ENCODE data around the gene TMEM11. TPM values are rescaled to one million over a fixed set of nuclear protein-coding genes. Genes with fewer than 3 reads are reported as not detected.

The TMEM11 gene
- total RNA-seq, 1 donor from 2014 or later: 17.3 TPM

GRCh38 chr17:21223086-21223485, 9.1 kb upstream of the TMEM11 start:
- DNase-seq (ENCODE audit: low spot score): no peak
- Mint-ChIP-seq H3K4me1 (no peaks in the 10 kb centered on the region), H3K9me3 (peaks cover 5% of the 10 kb centered on the region), H3K4me3 (no peak overlapping the region), H3K36me3 (peaks cover 9% of the 10 kb centered on the region), H3K27ac (no peak overlapping the region), H3K27me3 (ENCODE audit: insufficient read depth, low read depth) (peaks cover 2% of the 10 kb centered on the region)
- H3F3A ChIP-seq (ENCODE audit: low read depth): no peaks in the 10 kb centered on the region
- H3K4me2 ChIP-seq: no peak overlapping the region
- no peak for TF ChIP-seq EZH2 (IDR thresholded peaks at IDR 0.05)
- no peak for TF ChIP-seq CTCF (IDR thresholded peaks at IDR 0.05)
- no peak for TF ChIP-seq EZH2phosphoT487 (IDR thresholded peaks at IDR 0.05)
- no peaks in the 10 kb centered on the region for H3K9me3 ChIP-seq (ENCODE audit: low read depth)
- no peaks in the 10 kb centered on the region for H3K36me3 ChIP-seq
- no peak overlapping the region for H3K9ac ChIP-seq
- H4K20me1 ChIP-seq (ENCODE audit: low read depth): no peaks in the 10 kb centered on the region
- no peaks in the 10 kb centered on the region for H3K27me3 ChIP-seq
- no peak overlapping the region for H3K4me3 ChIP-seq
- no peaks in the 10 kb centered on the region for H3K4me1 ChIP-seq
- no peak overlapping the region for H2AFZ ChIP-seq (replicated peaks)
- H3K27ac ChIP-seq: no peak overlapping the region
- no peaks in the 10 kb centered on the region for H3K79me2 ChIP-seq (ENCODE audit: low read depth)

DNA sequence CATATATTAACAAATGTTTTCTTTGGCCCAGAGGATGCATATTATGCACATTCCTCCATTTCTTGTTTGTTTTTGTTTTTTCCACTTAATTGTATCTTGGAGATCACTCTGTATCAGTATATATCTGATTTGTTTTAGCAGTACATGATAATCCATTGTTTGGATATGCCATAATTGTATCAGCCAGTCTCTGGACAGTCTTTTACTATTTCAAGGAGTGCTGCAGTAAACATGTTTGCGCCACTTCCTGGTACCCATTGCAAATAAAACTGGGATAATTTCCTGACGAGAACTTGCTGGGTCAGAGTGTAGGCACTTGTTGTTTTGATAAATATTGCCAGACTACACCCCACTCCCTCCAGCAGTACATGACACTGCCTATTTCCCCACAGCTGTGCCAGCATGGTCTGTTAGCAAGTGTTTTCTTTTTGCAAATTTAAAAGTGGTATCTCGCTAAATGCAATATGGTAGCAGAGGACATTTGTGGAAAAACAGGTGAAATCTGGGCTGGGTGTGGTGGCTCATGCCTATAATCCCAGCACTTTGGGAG, 4.9 kb upstream of the TMEM11 start:
- H3K9ac ChIP-seq: no peak overlapping the region
- no peak overlapping the region for H2AFZ ChIP-seq (replicated peaks)
- no peaks in the 10 kb centered on the region for H3K79me2 ChIP-seq (ENCODE audit: low read depth)
- no peaks in the 10 kb centered on the region for H3K9me3 ChIP-seq (ENCODE audit: low read depth)
- Mint-ChIP-seq H3K4me3 (no peak overlapping the region), H3K36me3 (peaks cover 7% of the 10 kb centered on the region), H3K27me3 (ENCODE audit: insufficient read depth, low read depth) (no peaks in the 10 kb centered on the region), H3K27ac (no peak overlapping the region), H3K4me1 (peaks cover 17% of the 10 kb centered on the region), H3K9me3 (peaks cover 5% of the 10 kb centered on the region)
- no peak overlapping the region for H3K4me2 ChIP-seq
- H3K4me1 ChIP-seq: peaks cover 8% of the 10 kb centered on the region
- no peaks in the 10 kb centered on the region for H3K27me3 ChIP-seq
- no peak for DNase-seq (ENCODE audit: low spot score)
- H3K27ac ChIP-seq: no peak overlapping the region
- no peaks in the 10 kb centered on the region for H4K20me1 ChIP-seq (ENCODE audit: low read depth)
- no peaks in the 10 kb centered on the region for H3K36me3 ChIP-seq
- TF ChIP-seq CTCF (IDR thresholded peaks at IDR 0.05) (no peak), EZH2phosphoT487 (IDR thresholded peaks at IDR 0.05) (no peak), EZH2 (IDR thresholded peaks at IDR 0.05) (no peak)
- H3F3A ChIP-seq (ENCODE audit: low read depth): peaks cover 14% of the 10 kb centered on the region
- H3K4me3 ChIP-seq: no peak overlapping the region

DNA sequence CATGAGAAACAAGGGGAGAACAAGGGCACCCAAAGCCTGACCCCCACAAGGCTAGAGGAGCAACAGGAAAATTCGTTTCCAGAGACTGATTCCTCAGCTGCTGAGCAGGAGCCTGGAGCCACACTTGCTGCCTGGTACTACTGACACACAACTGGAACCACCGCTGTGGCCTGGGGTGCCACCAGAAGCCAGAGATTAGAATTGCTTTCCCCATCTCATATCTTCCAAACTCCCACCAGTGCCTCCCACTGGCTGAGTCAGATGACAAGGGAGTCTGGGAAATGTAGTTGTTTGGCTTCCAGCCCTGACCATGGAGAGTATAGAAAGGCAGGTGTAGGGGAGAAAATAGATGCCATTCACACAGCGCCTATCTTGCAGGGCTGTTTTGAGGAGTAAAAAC, 4.1 kb upstream of the TMEM11 start:
- no peak overlapping the region for H3K4me3 ChIP-seq
- no peak overlapping the region for H3K9ac ChIP-seq
- peak; percentile 24 for DNase-seq (ENCODE audit: low spot score)
- H3K4me1 ChIP-seq: peaks cover 8% of the 10 kb centered on the region
- H3F3A ChIP-seq (ENCODE audit: low read depth): peaks cover 14% of the 10 kb centered on the region
- peaks cover 7% of the 10 kb centered on the region for H3K36me3 Mint-ChIP-seq
- H3K4me2 ChIP-seq: no peak overlapping the region
- no peaks in the 10 kb centered on the region for H3K9me3 ChIP-seq (ENCODE audit: low read depth)
- no peak overlapping the region for H3K4me3 Mint-ChIP-seq
- H4K20me1 ChIP-seq (ENCODE audit: low read depth): peaks cover 5% of the 10 kb centered on the region
- peaks cover 20% of the 10 kb centered on the region for H3K4me1 Mint-ChIP-seq
- H2AFZ ChIP-seq (replicated peaks): no peak overlapping the region
- H3K79me2 ChIP-seq (ENCODE audit: low read depth): peaks cover 8% of the 10 kb centered on the region
- H3K27me3 Mint-ChIP-seq (ENCODE audit: insufficient read depth, low read depth): no peaks in the 10 kb centered on the region
- no peak for TF ChIP-seq CTCF (IDR thresholded peaks at IDR 0.05)
- TF ChIP-seq EZH2phosphoT487 (IDR thresholded peaks at IDR 0.05): no peak
- TF ChIP-seq EZH2 (IDR thresholded peaks at IDR 0.05): no peak
- no peak overlapping the region for H3K27ac ChIP-seq
- no peaks in the 10 kb centered on the region for H3K27me3 ChIP-seq
- peaks cover 4% of the 10 kb centered on the region for H3K9me3 Mint-ChIP-seq
- no peaks in the 10 kb centered on the region for H3K36me3 ChIP-seq
- no peak overlapping the region for H3K27ac Mint-ChIP-seq
